Activated naive CD8-positive, alpha-beta T cell treated with anti-CD3 and anti-CD28 coated beads, Interleukin-2, amount 10 ng/mL, durations not matched to agents 7 days and 5 days (primary cell): ENCODE data around the gene HELT. TPM values are rescaled to one million over a fixed set of nuclear protein-coding genes. Genes with fewer than 3 reads are reported as not detected.
"Not testable (repeated sequence)": the region's sequence is repeated elsewhere in the genome, so short reads cannot be mapped to it uniquely, and the experiment has no call there.

Experiments used
- ATAC-seq: fragments of 150-1000 bp; cut with Tn5 transposase; one replicate; pipeline ENCODE4 v1.10.0; 2021; ENCODE audit warnings: low read depth, moderate library complexity
- POLR2A ChIA-PET: fragments of 350-600 bp; sonication (Branson Sonifier 250); formaldehyde crosslinking; loops from one replicate; lab custom pipeline; 2021; ENCODE audit warnings: antibody characterized with exemption; lab: Charles Lee
- DNase-seq: peaks from one replicate; pipeline ENCODE4 v3.0.0; 2021
- H3K27ac Mint-ChIP-seq: one replicate; pipeline ENCODE4 v1.8.0; 2022; ENCODE audit warnings: mild to moderate bottlenecking, mixed read lengths
- H3K27me3 Mint-ChIP-seq: one replicate; pipeline ENCODE4 v1.8.0; 2022; ENCODE audit warnings: mild to moderate bottlenecking, moderate library complexity, mixed read lengths
- H3K36me3 Mint-ChIP-seq: one replicate; pipeline ENCODE4 v1.8.0; 2021; ENCODE audit warnings: mild to moderate bottlenecking, mixed read lengths
- H3K4me1 Mint-ChIP-seq: one replicate; pipeline ENCODE4 v1.8.0; 2021; ENCODE audit warnings: mixed read lengths
- H3K4me3 Mint-ChIP-seq: one replicate; pipeline ENCODE4 v1.8.0; 2022; ENCODE audit warnings: mild to moderate bottlenecking, moderate library complexity, mixed read lengths
- H3K9me3 Mint-ChIP-seq: one replicate; pipeline ENCODE4 v1.8.0; 2021; ENCODE audit warnings: mixed read lengths
- total RNA-seq, 2 experiments: library from RNA; stranded (reverse); gene quantifications; one replicate each; pipeline ENCODE4 v1.2.3, GENCODE V29; 2021

HELT gene
- total RNA-seq, 2 experiments from 2014 or later, result not detected

- Mint-ChIP-seq H3K9me3 (no peaks in the 10 kb centered on the region), H3K36me3 (no peaks in the 10 kb centered on the region), H3K27me3 (peaks cover 34% of the 10 kb centered on the region), H3K4me3 (no peak overlapping the region), H3K4me1 (peaks cover 8% of the 10 kb centered on the region), H3K27ac (no peak overlapping the region)
- POLR2A ChIA-PET, result no interaction called here
- no peak for ATAC-seq
- DNase-seq, result no peak
Observed at GRCh38 chr4:185035284-185035683, 17.0 kb downstream of the HELT start.

- Mint-ChIP-seq H3K4me3 (no peak overlapping the region), H3K27me3 (peaks cover 30% of the 10 kb centered on the region), H3K4me1 (peaks cover 8% of the 10 kb centered on the region), H3K9me3 (no peaks in the 10 kb centered on the region), H3K36me3 (no peaks in the 10 kb centered on the region), H3K27ac (no peak overlapping the region)
- POLR2A ChIA-PET, result no interaction called here
- ATAC-seq (no peak), DNase-seq (no peak)
Observed at GRCh38 chr4:185036019-185036418, 17.7 kb downstream of the HELT start.

GRCh38 chr4:185036842-185037241, 18.6 kb downstream of the HELT start:
- POLR2A ChIA-PET, result no interaction called here
- Mint-ChIP-seq H3K27me3 (peaks cover 25% of the 10 kb centered on the region), H3K36me3 (no peaks in the 10 kb centered on the region), H3K4me3 (no peak overlapping the region), H3K4me1 (peaks cover 8% of the 10 kb centered on the region), H3K27ac (no peak overlapping the region), H3K9me3 (no peaks in the 10 kb centered on the region)
- ATAC-seq (no peak), DNase-seq (no peak)

GRCh38 chr4:185039508-185040273, 21.4 kb downstream of the HELT start:
- peaks cover 26% of the 10 kb centered on the region for H3K27me3 Mint-ChIP-seq
- ATAC-seq (peak; percentile 80), DNase-seq (peak; percentile 33)
- no peaks in the 10 kb centered on the region for H3K36me3 Mint-ChIP-seq
- H3K4me3 Mint-ChIP-seq, result peak overlapping the region; percentile 56
- H3K27ac Mint-ChIP-seq, result no peak overlapping the region
- H3K4me1 Mint-ChIP-seq, result peaks cover 8% of the 10 kb centered on the region
- POLR2A ChIA-PET, result no interaction called here
- H3K9me3 Mint-ChIP-seq, result no peaks in the 10 kb centered on the region

DNA sequence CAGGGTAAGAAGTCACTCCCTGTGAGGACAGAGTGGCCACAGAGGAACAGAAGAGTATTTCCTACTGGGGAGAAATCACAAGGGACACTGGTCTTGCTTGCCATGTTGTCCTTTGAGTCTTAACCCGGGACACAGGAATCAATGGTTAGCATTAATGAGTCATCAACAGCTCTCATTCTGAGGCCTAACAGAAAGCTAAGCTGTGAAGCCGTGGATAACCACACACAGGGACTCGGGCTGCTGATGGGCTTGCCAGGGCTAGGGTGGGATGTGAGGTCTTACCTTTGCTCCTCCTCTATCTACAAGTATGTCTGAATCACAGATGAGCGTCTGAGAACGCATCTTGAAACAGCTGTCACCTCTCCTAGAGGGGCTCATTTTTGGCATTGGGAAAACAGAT, 22.2 kb downstream of the HELT start:
- H3K4me1 Mint-ChIP-seq, result peaks cover 6% of the 10 kb centered on the region
- H3K27ac Mint-ChIP-seq, result no peak overlapping the region
- POLR2A ChIA-PET, result no interaction called here
- no peak for DNase-seq
- H3K9me3 Mint-ChIP-seq, result no peaks in the 10 kb centered on the region
- H3K27me3 Mint-ChIP-seq, result peaks cover 30% of the 10 kb centered on the region
- no peak for ATAC-seq
- H3K4me3 Mint-ChIP-seq, result no peak overlapping the region
- H3K36me3 Mint-ChIP-seq, result no peaks in the 10 kb centered on the region

DNA sequence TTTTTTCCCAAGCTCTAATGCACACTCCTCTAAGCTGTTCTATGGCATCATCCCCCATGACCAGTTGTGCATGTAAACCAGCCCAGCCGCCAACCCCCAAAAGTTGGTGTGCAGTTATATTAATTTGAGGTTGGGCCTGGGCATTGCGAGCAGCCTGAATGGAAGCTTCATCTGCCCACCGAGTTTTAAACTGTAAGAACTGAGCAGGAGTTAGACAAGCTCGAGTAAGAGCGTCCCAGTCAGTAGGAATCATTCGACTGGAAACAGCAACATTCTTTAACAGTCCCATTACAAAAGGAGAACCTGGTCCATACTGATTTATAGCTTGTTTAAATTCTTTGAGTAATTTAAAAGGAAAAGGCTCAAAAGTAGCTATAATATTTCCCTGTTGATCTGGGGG, 32.0 kb downstream of the HELT start:
- H3K9me3 Mint-ChIP-seq, DNase-seq, H3K4me3 Mint-ChIP-seq, H3K36me3 Mint-ChIP-seq, H3K4me1 Mint-ChIP-seq, POLR2A ChIA-PET, H3K27ac Mint-ChIP-seq, ATAC-seq: not testable (repeated sequence)
- H3K27me3 Mint-ChIP-seq, result peaks cover 33% of the 10 kb centered on the region

DNA sequence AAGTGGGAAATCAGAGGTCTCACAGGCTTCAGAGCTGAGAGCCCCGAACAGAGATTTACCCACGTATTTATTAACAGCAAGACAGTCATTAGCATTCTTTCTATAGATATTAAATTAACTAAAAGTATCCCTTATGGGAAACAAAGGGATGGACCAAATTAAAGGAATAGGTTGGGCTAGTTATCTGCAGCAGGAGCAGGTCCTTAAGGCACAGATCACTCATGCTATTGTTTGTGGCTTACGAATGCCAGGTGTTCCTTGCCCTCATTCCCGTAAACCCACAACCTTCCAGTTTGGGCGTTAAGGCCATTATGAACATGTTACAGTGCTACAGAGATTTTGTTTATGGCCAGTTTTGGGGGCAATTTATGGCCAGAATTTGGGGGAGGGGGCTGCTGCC, 33.0 kb downstream of the HELT start:
- H3K36me3 Mint-ChIP-seq, POLR2A ChIA-PET, DNase-seq: not testable (repeated sequence)

GRCh38 chr4:185053746-185054145, 35.5 kb downstream of the HELT start:
- H3K4me1 Mint-ChIP-seq, result no peaks in the 10 kb centered on the region
- no peak overlapping the region for H3K4me3 Mint-ChIP-seq
- H3K27me3 Mint-ChIP-seq, result peaks cover 40% of the 10 kb centered on the region
- no peak for DNase-seq
- H3K27ac Mint-ChIP-seq, result no peak overlapping the region
- POLR2A ChIA-PET, result no interaction called here
- ATAC-seq, result no peak
- no peaks in the 10 kb centered on the region for H3K36me3 Mint-ChIP-seq
- H3K9me3 Mint-ChIP-seq, result no peaks in the 10 kb centered on the region

More for the DNA sequence above, 33.0 kb downstream of the HELT start:
- H3K4me1 Mint-ChIP-seq, ATAC-seq, H3K27ac Mint-ChIP-seq, H3K4me3 Mint-ChIP-seq, H3K9me3 Mint-ChIP-seq: not testable (repeated sequence)
- H3K27me3 Mint-ChIP-seq, result peaks cover 40% of the 10 kb centered on the region

- H3K27ac Mint-ChIP-seq, result no peak overlapping the region
- POLR2A ChIA-PET, result no interaction called here
- no peak for DNase-seq
- H3K4me3 Mint-ChIP-seq, result no peak overlapping the region
- peaks cover 43% of the 10 kb centered on the region for H3K27me3 Mint-ChIP-seq
- no peak for ATAC-seq
- no peaks in the 10 kb centered on the region for H3K4me1 Mint-ChIP-seq
- H3K9me3 Mint-ChIP-seq, result no peaks in the 10 kb centered on the region
- H3K36me3 Mint-ChIP-seq, result no peaks in the 10 kb centered on the region
Observed at GRCh38 chr4:185054272-185054671, 36.0 kb downstream of the HELT start.

DNA sequence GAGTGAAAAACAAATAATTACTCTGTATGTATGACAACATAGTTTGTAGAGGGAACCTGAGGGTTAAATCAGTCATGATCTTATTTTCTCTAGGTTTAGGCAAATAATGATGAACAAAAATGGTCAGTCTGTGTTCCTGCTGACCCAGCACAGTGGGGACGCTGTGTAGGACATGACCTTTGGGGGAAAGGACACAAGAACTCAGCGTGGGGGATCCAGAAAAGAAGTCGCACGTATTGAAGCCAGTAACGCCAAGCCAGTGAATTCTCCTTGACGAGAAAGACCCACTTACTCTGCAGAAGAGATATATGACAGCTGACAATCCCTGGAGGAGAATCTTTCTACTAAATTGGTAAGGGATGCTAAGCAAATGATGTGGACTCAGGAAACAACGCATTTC, 36.6 kb downstream of the HELT start:
- H3K27ac Mint-ChIP-seq, result no peak overlapping the region
- H3K4me1 Mint-ChIP-seq, result no peaks in the 10 kb centered on the region
- no peak for ATAC-seq
- DNase-seq, result no peak
- H3K9me3 Mint-ChIP-seq, result no peaks in the 10 kb centered on the region
- POLR2A ChIA-PET, result no interaction called here
- peaks cover 42% of the 10 kb centered on the region for H3K27me3 Mint-ChIP-seq
- H3K4me3 Mint-ChIP-seq, result no peak overlapping the region
- H3K36me3 Mint-ChIP-seq, result no peaks in the 10 kb centered on the region

DNA sequence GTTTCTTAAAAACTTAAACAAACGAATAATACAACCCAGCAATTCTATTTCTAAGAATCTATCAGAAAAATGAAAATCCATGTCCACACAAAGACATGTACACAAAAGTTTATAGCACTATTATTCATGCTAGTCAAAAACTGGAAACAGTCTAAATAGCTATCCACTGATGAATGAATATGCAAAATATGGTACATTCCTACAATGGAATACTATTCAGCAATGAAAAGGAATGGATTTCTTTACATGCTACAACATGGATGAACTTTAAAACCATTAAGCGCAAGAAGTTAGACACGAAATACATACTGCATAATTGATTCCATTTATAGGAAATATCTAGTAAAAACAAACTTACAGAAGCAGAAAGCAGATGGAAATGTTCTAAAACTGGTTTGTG, 43.3 kb downstream of the HELT start:
- H3K36me3 Mint-ChIP-seq, result no peaks in the 10 kb centered on the region
- peaks cover 17% of the 10 kb centered on the region for H3K27me3 Mint-ChIP-seq
- no peaks in the 10 kb centered on the region for H3K4me1 Mint-ChIP-seq
- no peak overlapping the region for H3K27ac Mint-ChIP-seq
- H3K4me3 Mint-ChIP-seq, result no peak overlapping the region
- no peaks in the 10 kb centered on the region for H3K9me3 Mint-ChIP-seq
- POLR2A ChIA-PET, result no interaction called here
- no peak for ATAC-seq
- DNase-seq, result no peak

DNA sequence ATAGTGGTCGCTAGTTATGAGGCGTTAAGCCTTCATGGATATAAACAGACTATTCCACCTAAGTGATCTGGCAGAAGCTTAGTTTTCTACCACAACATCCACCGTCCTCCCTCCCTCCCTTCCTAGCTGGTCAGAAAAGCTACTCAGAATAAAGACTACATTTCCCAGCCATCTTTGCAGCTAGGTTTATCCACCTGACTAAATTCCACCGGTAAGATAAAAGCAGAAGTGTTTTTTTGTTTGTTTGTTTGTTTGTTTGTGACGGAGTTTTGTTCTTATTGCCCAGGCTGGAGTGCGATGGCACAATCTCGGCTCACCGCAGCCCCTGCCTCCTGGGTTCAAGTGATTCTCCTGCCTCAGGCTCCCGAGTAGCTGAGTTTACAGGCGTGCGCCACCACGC, 44.3 kb downstream of the HELT start:
- H3K27ac Mint-ChIP-seq, result no peak overlapping the region
- ATAC-seq, result no peak
- no peaks in the 10 kb centered on the region for H3K4me1 Mint-ChIP-seq
- POLR2A ChIA-PET, result no interaction called here
- H3K27me3 Mint-ChIP-seq, result peaks cover 15% of the 10 kb centered on the region
- no peak overlapping the region for H3K4me3 Mint-ChIP-seq
- H3K9me3 Mint-ChIP-seq, result no peaks in the 10 kb centered on the region
- no peaks in the 10 kb centered on the region for H3K36me3 Mint-ChIP-seq
- DNase-seq, result no peak

DNA sequence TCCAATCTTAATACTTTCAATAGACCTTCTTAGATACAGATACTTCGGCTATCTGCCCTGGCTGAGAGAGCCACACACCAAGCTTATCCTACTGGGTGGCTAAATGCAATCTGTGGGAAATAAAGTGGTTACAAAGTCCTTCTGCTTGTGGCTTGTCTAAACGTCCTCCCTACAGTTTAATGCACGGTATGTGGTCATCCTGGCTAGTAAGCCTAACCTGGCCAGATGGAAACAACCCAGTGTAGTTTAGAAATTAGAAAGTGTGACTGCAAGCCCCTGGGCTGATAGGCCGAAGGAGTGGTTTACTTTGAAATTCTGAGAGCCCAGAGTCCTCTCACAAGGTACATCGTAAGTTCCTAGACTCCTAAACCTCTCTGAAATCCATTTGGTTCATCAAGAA, 47.9 kb downstream of the HELT start:
- no peak for ATAC-seq
- H3K27ac Mint-ChIP-seq, result no peak overlapping the region
- H3K4me3 Mint-ChIP-seq, result no peak overlapping the region
- no peaks in the 10 kb centered on the region for H3K9me3 Mint-ChIP-seq
- H3K36me3 Mint-ChIP-seq, result no peaks in the 10 kb centered on the region
- H3K4me1 Mint-ChIP-seq, result no peaks in the 10 kb centered on the region
- peaks cover 9% of the 10 kb centered on the region for H3K27me3 Mint-ChIP-seq
- no peak for DNase-seq
- POLR2A ChIA-PET, result no interaction called here

- DNase-seq (no peak), ATAC-seq (no peak)
- Mint-ChIP-seq H3K4me1 (no peaks in the 10 kb centered on the region), H3K9me3 (no peaks in the 10 kb centered on the region), H3K36me3 (no peaks in the 10 kb centered on the region), H3K4me3 (no peak overlapping the region), H3K27ac (no peak overlapping the region), H3K27me3 (peaks cover 19% of the 10 kb centered on the region)
- POLR2A ChIA-PET, result no interaction called here
Observed at GRCh38 chr4:185068837-185069236, 50.5 kb downstream of the HELT start.
